Stimulated activated CD4-positive, alpha-beta T cell treated with anti-CD3 and anti-CD28 coated beads, TNF-alpha, amount 100 ng/mL, for 1 hour (primary cell): ENCODE results near the gene TTI1.
A peak's percentile ranks its signal among the peaks of the same experiment; 100 is the strongest.

ENCODE experiments used
- DNase-seq, 3 donors: peaks; one replicate each; pipeline ENCODE4 v3.0.0-alpha.2; 2020; ENCODE audit warnings: low read depth in 3 of 3, low spot score in 1 of 3

The TTI1 gene

GRCh38 chr20:38033330-38034107 is at the start of gene TTI1, which contains the start of gene RPRD1B:
TSS of gene TTI1 (minus strand) at chr20:38033456. CDS start at chr20:38013816, 19,640 bp downstream.
TSS of gene RPRD1B (plus strand) at chr20:38033746. CDS start at chr20:38033948, 202 bp downstream.
- DNase-seq: peak; percentile 52 to 82 (median 61)

DNA sequence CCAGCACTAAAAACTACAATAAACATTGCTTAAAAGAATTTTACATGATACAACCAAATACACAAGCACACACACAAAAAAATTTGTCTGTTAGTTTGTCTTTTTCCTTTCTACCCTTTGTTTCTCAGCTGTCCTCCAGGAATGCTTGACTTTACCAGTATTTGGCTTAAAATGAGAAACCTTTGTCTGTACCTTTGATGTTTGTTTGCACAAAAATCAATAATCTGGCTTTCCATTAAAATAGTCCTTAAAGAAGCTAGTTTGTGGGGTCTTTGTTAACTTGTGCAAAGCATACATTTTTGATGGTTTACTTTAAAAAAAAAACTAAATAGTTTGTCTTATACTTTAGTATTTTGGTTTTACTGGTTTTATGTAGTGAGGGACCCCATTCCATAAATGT is 49.6 kb upstream of the TTI1 start:
- no peak for DNase-seq

- no peak for DNase-seq
Observed at GRCh38 chr20:38081575-38081974, 48.3 kb upstream of the TTI1 start.

GRCh38 chr20:38079353-38079752 is 46.1 kb upstream of the TTI1 start:
- DNase-seq: no peak

- no peak for DNase-seq
Observed at GRCh38 chr20:38078084-38078483, 44.8 kb upstream of the TTI1 start.

- no peak for DNase-seq
Observed at GRCh38 chr20:38076548-38076947, 43.3 kb upstream of the TTI1 start.

- no peak for DNase-seq
Observed at GRCh38 chr20:38075161-38075998, 42.1 kb upstream of the TTI1 start.

DNA sequence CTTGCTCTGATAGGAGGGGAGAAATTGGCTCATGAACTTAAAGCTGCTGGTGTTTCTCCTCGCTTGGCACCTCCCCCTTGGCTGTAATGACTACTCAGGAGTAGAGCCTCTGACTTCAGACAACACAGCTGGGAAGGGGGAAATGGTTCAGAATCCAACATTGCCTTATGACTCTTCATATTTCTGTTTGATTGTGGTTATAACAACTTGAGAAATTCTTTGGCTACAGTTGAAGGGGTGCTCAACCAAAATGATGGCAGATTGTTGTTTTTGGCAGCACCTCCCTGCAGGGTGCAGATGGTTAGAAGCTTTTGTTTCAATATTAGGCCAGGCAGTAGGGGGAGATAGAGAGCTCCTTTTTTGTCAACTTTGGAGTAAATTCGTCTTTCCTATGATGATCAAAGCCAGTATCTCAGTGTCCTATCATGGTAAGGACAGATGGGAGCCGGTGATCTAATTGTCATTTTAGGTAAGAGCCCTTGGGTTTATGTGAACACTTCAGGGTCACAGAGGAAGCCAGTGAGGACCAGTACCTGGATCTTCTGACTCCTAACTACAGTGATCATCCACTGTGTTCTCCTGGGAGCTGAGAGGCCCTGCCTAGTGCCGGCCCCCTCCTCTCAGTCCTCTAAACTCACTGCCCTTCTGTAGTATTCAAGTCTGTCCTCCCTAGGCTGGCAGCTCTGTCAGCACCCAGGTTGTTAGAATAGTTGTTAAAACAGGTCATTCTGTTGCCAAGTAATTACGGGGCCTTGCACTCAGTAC is 40.2 kb upstream of the TTI1 start:
- no peak for DNase-seq

- no peak for DNase-seq
Observed at GRCh38 chr20:38072898-38073297, 39.6 kb upstream of the TTI1 start.

GRCh38 chr20:38067717-38068365 is 34.6 kb upstream of the TTI1 start:
- no peak for DNase-seq

GRCh38 chr20:38066969-38067716 is 33.9 kb upstream of the TTI1 start:
- no peak for DNase-seq

DNA sequence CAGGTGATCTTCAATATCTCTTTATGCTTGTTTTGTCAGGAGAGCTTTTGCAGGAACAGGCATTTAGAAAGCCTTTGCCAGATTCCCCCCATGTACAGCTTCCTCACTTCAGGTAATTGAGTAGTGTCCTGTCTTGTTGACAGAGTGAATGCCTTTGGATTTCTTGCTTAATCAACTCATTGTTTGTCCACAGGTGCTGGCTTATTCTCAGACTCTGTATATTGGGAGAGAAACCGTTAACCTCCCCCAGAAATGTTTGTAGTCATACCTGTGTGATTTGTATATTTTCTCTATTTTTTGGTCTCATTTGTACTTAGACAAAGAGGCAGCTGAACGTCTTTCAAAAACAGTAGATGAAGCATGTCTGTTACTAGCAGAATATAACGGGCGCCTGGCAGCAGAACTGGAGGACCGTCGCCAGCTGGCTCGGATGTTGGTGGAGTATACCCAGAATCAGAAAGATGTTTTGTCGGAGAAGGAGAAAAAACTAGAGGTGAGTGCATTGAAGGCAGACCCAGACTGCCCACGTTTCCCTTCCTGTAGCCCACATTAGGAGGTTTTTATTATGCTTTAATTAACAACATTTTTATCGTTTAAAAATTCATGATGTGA is 32.6 kb upstream of the TTI1 start:
- no peak for DNase-seq

GRCh38 chr20:38063911-38064530 is 30.8 kb upstream of the TTI1 start:
- DNase-seq: no peak

DNA sequence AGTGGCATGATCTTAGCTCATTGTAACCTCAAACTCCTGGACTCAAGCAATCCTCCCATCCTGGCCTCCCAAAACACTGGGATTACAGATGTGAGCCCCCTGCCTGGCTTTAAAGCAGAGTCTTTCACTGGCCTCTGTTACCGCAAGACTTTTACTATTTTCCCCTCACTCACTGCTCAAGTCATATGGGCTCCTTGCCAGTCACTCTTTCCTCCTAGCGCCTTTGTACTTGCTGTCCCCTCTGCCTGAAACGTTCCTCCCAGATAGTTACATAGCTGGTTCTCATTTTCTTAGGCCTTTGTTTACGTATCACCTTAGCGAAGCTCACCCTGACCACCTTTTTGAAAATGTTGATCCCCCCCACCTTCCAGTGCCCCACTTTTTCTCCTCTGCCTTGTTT is 29.6 kb upstream of the TTI1 start:
- no peak for DNase-seq

DNA sequence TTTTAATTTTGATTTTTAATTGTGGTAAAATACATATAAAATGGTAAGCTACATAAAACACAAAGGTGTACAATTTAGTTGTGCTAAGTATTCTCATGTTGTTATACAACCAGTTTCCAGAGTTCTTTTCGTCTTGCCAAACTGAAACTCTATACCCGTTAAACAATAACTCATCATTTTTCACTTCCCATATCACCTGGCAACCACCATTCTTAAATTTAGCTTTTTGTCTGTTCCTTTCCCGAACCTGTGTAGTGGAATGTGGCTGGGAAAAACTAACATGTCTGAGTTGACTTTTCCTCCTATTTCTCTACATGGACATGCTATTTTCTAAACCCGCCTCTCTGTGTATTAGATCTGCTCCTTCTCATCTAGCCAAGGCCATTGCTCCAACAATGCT is 27.9 kb upstream of the TTI1 start:
- no peak for DNase-seq

- DNase-seq: no peak
Observed at GRCh38 chr20:38060536-38060935, 27.3 kb upstream of the TTI1 start.

- DNase-seq: no peak
Observed at GRCh38 chr20:38059832-38060231, 26.6 kb upstream of the TTI1 start.

GRCh38 chr20:38057351-38057972 is 24.2 kb upstream of the TTI1 start:
- DNase-seq: peak; percentile 37 to 51 (median 48)

- no peak for DNase-seq
Observed at GRCh38 chr20:38055848-38056247, 22.6 kb upstream of the TTI1 start.
